PC-3 (cell line): ENCODE results near the gene INF2.

Experiments used
- CTCF ChIP-seq: fragments of 300-600 bp; sonication (generic); conservative IDR thresholded peaks from 2 replicates; pipeline ENCODE4 v1.5.1; 2017; ENCODE audit warnings: antibody characterized with exemption, low read depth, mild to moderate bottlenecking, low read length
- EZH2phosphoT487 ChIP-seq: fragments of 300-600 bp; sonication (generic); IDR thresholded peaks from 2 replicates; pipeline ENCODE4 v1.6.1; 2018; ENCODE audit warnings: mild to moderate bottlenecking, antibody characterized with exemption, low read length, borderline replicate concordance

GRCh38 chr14:104771374-104771773 is 82.0 kb downstream of the INF2 start:
- TF ChIP-seq CTCF (no peak), EZH2phosphoT487 (no peak)
